Activated B cell treated with CpG ODN at 0.5 μM for 24 hours (primary cell): Measurements from ENCODE around the gene HJV. TPM values are rescaled to one million over a fixed set of nuclear protein-coding genes. Genes with fewer than 3 reads are reported as not detected.

Experiments
- ATAC-seq: fragments of 200-7000 bp; cut with Tn5 transposase; one replicate; pipeline ENCODE4 v1.10.0; 2021; ENCODE audit warnings: low read depth, mild to moderate bottlenecking, moderate library complexity
- CTCF ChIA-PET: fragments of 350-600 bp; sonication (Branson Sonifier 250); formaldehyde crosslinking; loops from one replicate; lab custom pipeline; 2021; ENCODE audit warnings: antibody characterized with exemption; lab: Charles Lee
- POLR2A ChIA-PET: fragments of 350-600 bp; sonication (Branson Sonifier 250); formaldehyde crosslinking; loops from one replicate; lab custom pipeline; 2021; ENCODE audit warnings: antibody characterized with exemption; lab: Charles Lee
- DNase-seq: peaks from one replicate; pipeline ENCODE4 v3.0.0; 2022
- H3K27ac Mint-ChIP-seq: one replicate; pipeline ENCODE4 v1.8.0; 2020; ENCODE audit warnings: mixed read lengths
- H3K27me3 Mint-ChIP-seq: one replicate; pipeline ENCODE4 v1.8.0; 2021; ENCODE audit warnings: mixed read lengths
- H3K36me3 Mint-ChIP-seq: one replicate; pipeline ENCODE4 v1.8.0; 2021; ENCODE audit warnings: low read depth, mixed read lengths
- H3K4me1 Mint-ChIP-seq: one replicate; pipeline ENCODE4 v1.8.0; 2021; ENCODE audit warnings: mixed read lengths
- H3K4me3 Mint-ChIP-seq: one replicate; pipeline ENCODE4 v1.8.0; 2020; ENCODE audit warnings: mild to moderate bottlenecking, mixed read lengths
- H3K9me3 Mint-ChIP-seq: one replicate; pipeline ENCODE4 v1.8.0; 2020; ENCODE audit warnings: mixed read lengths
- intact Hi-C: fragments of 100-400 bp; cut with micrococcal nuclease; formaldehyde crosslinking; loops from one replicate; pipeline ENCODE4 v1.15.1; 2024
- total RNA-seq: library from RNA; stranded (reverse); gene quantifications from 2 replicates; pipeline ENCODE4 v1.2.3, GENCODE V29; 2022
- TF ChIP-seq, protein P1 (sequence below): fragments of 200-600 bp; IDR thresholded peaks from one replicate; pipeline ENCODE4 v1.8.0; 2022; ENCODE audit warnings: antibody characterized with exemption, mild to moderate bottlenecking

The HJV gene
- total RNA-seq, 1 donor from 2014 or later = not detected

DNA sequence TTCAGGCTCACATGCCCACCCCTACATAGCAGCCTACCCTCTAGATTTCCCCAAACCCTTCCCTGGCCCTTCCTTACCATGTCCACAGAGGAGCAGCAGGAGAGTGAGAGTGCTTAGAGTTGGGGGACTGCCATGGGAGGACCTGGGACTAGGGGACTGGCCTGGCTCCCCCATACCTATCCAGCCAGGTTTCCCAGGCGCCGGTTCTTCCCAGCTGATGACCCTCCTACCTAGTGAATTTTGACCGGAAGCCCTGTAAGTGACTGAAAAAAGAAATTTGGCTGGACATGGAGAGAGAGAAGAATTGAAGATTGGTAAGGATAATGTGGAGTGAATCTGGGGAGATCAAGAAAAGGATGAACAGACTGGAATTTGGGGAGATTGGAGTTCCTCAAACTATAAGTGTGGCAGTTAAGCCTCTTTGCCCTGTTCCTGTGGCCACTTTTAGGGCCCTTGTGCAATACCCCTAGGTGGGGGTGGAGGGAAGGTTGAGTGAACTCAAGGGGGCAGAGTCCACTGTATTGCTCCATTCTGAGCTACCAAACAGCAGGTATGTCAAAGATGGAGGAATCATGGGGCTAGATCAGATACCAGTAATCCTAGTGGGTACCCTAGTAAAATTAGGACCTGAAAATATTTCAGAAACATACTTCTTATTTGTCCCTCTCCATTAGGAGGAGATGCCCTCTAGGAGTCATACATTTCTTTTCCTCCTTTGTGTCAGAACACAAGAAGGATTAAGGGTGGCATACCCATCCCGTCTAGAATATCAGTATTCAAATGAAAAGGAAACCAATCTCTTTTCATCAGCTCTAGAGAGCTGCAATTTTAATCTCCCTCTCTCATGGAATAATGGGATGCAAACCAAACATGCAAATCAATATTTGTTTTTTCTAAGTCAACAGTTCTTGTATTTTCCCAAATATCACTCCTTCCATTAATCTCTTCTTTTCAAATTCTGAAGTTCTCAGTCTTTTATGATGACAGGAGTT is 1.2 kb downstream of the HJV start:
- no peaks in the 10 kb centered on the region for H3K9me3 Mint-ChIP-seq
- ATAC-seq = no peak
- H3K4me3 Mint-ChIP-seq = peak overlapping the region; percentile 71
- TF ChIP-seq, protein P1, sequence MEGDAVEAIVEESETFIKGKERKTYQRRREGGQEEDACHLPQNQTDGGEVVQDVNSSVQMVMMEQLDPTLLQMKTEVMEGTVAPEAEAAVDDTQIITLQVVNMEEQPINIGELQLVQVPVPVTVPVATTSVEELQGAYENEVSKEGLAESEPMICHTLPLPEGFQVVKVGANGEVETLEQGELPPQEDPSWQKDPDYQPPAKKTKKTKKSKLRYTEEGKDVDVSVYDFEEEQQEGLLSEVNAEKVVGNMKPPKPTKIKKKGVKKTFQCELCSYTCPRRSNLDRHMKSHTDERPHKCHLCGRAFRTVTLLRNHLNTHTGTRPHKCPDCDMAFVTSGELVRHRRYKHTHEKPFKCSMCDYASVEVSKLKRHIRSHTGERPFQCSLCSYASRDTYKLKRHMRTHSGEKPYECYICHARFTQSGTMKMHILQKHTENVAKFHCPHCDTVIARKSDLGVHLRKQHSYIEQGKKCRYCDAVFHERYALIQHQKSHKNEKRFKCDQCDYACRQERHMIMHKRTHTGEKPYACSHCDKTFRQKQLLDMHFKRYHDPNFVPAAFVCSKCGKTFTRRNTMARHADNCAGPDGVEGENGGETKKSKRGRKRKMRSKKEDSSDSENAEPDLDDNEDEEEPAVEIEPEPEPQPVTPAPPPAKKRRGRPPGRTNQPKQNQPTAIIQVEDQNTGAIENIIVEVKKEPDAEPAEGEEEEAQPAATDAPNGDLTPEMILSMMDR = no peak
- ChIA-PET CTCF (interaction anchor here (0.7 to 1.2 kb wide), 2 partner anchors 12 to 41 kb away, joined by 3 read pairs; no protein-coding TSS in a partner anchor), POLR2A (interaction anchor here (0.6 kb wide), 2 partner anchors 24 to 302 kb away, joined by 5 to 7 read pairs; no protein-coding TSS in a partner anchor)
- no peaks in the 10 kb centered on the region for H3K36me3 Mint-ChIP-seq
- H3K4me1 Mint-ChIP-seq = peaks cover 8% of the 10 kb centered on the region
- H3K27me3 Mint-ChIP-seq = peaks cover 48% of the 10 kb centered on the region
- DNase-seq = no peak
- H3K27ac Mint-ChIP-seq = no peak overlapping the region
- intact Hi-C loops = no loop called here

DNA sequence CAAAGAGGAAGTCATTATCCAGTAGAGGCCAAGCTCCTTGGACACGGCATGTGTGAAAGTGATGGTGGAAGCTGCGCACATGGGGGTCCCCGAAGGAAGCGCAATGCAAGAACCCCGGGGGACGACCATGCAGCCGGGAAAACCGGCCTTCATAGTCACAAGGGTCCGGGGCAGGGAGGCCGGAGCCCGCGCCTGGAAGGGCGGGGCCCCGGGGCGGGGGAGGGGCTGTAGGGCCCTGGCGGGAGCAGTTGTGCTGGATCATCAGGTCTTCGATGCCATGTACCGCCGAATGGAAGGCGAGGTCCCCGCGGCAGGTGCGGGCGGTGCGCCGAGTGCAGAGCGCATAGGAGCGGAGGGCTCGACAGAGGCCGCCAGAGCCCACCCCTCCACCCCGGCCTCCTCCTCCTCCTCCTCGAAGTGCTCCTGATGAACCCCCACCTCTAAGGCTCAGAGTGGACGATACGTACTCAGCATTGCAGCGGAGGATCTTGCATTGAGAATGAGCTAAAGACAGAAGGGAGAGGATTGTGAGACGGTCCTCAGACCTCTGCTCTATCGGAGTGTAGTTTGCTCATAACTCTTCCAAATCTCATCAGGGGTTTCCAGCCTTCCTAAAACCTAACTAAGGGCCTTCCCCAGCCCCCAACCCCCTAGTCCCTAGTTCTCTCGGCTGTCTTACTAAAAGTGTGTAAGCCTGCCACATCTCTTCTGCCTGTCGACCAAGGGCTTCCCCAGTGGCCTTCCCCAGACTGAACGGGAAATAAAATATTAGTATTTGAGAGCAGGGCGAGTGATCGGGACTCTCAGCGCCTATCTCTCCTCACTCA is 2.1 kb downstream of the HJV start:
- H3K27me3 Mint-ChIP-seq = peaks cover 45% of the 10 kb centered on the region
- H3K9me3 Mint-ChIP-seq = no peaks in the 10 kb centered on the region
- DNase-seq (no peak), ATAC-seq (peak; percentile 18)
- H3K4me3 Mint-ChIP-seq = peak overlapping the region; percentile 71
- POLR2A ChIA-PET = interaction anchor here (0.6 to 2.2 kb wide), 2 partner anchors 25 to 55 kb away, joined by 5 to 9 read pairs; partner anchors contain the start of genes ANKRD34A and POLR3GL
- CTCF ChIA-PET = interaction anchor here (0.7 kb wide), 1 partner anchor 40 kb away, joined by 3 read pairs; no protein-coding TSS in a partner anchor
- peaks cover 8% of the 10 kb centered on the region for H3K4me1 Mint-ChIP-seq
- no peak overlapping the region for H3K27ac Mint-ChIP-seq
- intact Hi-C loops = loop anchor here (10.0 kb wide), 1 partner anchor 425 kb away; no protein-coding TSS in a partner anchor
- TF ChIP-seq, protein P1 = no peak
- H3K36me3 Mint-ChIP-seq = no peaks in the 10 kb centered on the region

DNA sequence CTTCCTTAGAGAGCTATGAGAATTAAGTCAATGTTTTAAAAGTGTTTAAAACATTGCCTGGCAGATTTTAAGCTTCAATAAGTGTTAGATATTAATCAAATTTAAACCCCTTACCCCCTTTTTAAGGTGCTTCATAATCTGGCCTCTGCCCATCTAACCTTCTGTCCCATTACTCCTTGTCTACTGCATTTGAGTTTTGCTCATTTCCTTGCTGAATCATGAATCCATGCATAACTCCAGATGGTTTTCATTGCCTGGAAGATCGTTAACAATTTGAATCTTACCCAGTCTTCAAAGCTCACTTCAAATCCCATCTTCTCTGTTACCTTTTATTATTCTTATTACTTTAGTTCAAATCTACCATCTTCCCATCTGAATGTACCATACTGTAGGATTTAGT is 4.6 kb downstream of the HJV start:
- H3K36me3 Mint-ChIP-seq = no peaks in the 10 kb centered on the region
- H3K9me3 Mint-ChIP-seq = no peaks in the 10 kb centered on the region
- H3K27me3 Mint-ChIP-seq = peaks cover 40% of the 10 kb centered on the region
- intact Hi-C loops = loop anchor here (10.0 kb wide), 1 partner anchor 422 kb away; no protein-coding TSS in a partner anchor
- ATAC-seq (no peak), DNase-seq (no peak)
- H3K27ac Mint-ChIP-seq = no peak overlapping the region
- ChIA-PET CTCF (interaction anchor here (1.1 to 1.2 kb wide), 3 partner anchors 16 to 172 kb away, joined by 3 to 4 read pairs (median 4); partner anchors contain the start of gene NUDT17), POLR2A (interaction anchor here (0.7 to 1.7 kb wide), 4 partner anchors 20 to 172 kb away, joined by 3 to 4 read pairs (median 3); partner anchors contain the start of gene NUDT17)
- peaks cover 13% of the 10 kb centered on the region for H3K4me1 Mint-ChIP-seq
- TF ChIP-seq, protein P1 = no peak
- H3K4me3 Mint-ChIP-seq = no peak overlapping the region

DNA sequence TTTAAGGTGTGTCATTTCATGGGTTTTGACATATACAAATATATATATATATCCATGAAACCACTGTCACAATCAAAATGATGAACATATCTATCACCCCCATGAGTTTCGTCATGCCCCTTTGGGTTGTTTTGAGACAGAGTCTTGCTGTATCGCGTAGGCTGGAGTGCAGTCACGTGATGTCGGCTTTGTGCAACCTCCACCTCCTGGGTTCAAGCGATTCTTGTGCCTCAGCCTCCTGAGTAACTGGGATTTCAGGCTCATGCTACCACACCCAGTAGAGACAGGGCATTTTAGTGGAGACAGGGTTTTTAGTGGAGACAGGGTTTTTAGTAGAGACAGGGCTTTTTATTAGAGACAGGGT is 8.0 kb downstream of the HJV start:
- no peak for ATAC-seq
- Mint-ChIP-seq H3K27ac (no peak overlapping the region), H3K4me3 (no peak overlapping the region), H3K36me3 (no peaks in the 10 kb centered on the region), H3K4me1 (peaks cover 4% of the 10 kb centered on the region), H3K9me3 (no peaks in the 10 kb centered on the region), H3K27me3 (peaks cover 12% of the 10 kb centered on the region)
- TF ChIP-seq, protein P1 = no peak
- no peak for DNase-seq
- intact Hi-C loops = loop anchor here (1.0 to 10.0 kb wide), 5 partner anchors 36 to 419 kb away; partner anchors contain the start of gene NUDT17
- POLR2A ChIA-PET = no interaction called here
- CTCF ChIA-PET = interaction anchor here (0.7 to 14.3 kb wide), 2 partner anchors 35 to 154 kb away, joined by 3 to 247 read pairs; no protein-coding TSS in a partner anchor
